Measurements from ENCODE around the gene ITGA7.
A peak's percentile ranks its signal among the peaks of the same experiment; 100 is the strongest.

- TF ChIP-seq, protein P1, sequence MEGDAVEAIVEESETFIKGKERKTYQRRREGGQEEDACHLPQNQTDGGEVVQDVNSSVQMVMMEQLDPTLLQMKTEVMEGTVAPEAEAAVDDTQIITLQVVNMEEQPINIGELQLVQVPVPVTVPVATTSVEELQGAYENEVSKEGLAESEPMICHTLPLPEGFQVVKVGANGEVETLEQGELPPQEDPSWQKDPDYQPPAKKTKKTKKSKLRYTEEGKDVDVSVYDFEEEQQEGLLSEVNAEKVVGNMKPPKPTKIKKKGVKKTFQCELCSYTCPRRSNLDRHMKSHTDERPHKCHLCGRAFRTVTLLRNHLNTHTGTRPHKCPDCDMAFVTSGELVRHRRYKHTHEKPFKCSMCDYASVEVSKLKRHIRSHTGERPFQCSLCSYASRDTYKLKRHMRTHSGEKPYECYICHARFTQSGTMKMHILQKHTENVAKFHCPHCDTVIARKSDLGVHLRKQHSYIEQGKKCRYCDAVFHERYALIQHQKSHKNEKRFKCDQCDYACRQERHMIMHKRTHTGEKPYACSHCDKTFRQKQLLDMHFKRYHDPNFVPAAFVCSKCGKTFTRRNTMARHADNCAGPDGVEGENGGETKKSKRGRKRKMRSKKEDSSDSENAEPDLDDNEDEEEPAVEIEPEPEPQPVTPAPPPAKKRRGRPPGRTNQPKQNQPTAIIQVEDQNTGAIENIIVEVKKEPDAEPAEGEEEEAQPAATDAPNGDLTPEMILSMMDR (IDR thresholded peaks at IDR 0.05; ENCODE audit: control extremely low read depth in 1 of 3, insufficient read depth in 1 of 3, low read depth in 1 of 3, low read length in 3 of 3), result peak in 2 of 3 experiments; percentile 70 to 84; a peak in 3 of 4 replicates
- no peak for TF ChIP-seq EP300 (IDR thresholded peaks at IDR 0.05; ENCODE audit: borderline replicate concordance in 1 of 2, low read depth in 2 of 2, low read length in 2 of 2)
- TF ChIP-seq, protein P2, sequence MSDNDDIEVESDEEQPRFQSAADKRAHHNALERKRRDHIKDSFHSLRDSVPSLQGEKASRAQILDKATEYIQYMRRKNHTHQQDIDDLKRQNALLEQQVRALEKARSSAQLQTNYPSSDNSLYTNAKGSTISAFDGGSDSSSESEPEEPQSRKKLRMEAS (IDR thresholded peaks at IDR 0.05), result no peak
- TF ChIP-seq TAF1 (IDR thresholded peaks at IDR 0.05; ENCODE audit: low read depth, low read length), result peak; percentile 61; the same call in 1 of the 2 replicates
- no peak for TF ChIP-seq FOSL1 (IDR thresholded peaks at IDR 0.05; ENCODE audit: insufficient read depth, low read depth, low read length)
These were observed 30.7 kb upstream of the ITGA7 start for GRCh38 chr12:55738123-55739024.
